SK-N-SH treated with all-trans-retinoic acid at 6 μM for 48 hours (cell line): ENCODE data around the gene AQP5.

ENCODE experiments used
- ATAC-seq: fragments of 200-7000 bp; cut with Tn5 transposase; 3 replicates; pipeline ENCODE4 v1.9.1; 2020; ENCODE audit warnings: mild to moderate bottlenecking, moderate library complexity
- ARNTL ChIP-seq: fragments of 450-650 bp; formaldehyde crosslinking; IDR thresholded peaks from 2 replicates; pipeline ENCODE4 v1.5.0; 2020; ENCODE audit warnings: low read depth, mild to moderate bottlenecking, moderate library complexity, borderline replicate concordance
- BACH2 ChIP-seq: fragments of 250-450 bp; sonication (Bioruptor Pico); IDR thresholded peaks from 2 replicates; pipeline ENCODE4 v1.9.0; 2021; ENCODE audit warnings: mild to moderate bottlenecking, borderline replicate concordance
- CREB5 ChIP-seq: fragments of 250-450 bp; sonication (Bioruptor Pico); IDR thresholded peaks from 2 replicates; pipeline ENCODE4 v1.5.1; 2020; ENCODE audit warnings: low read depth, mild to moderate bottlenecking, moderate library complexity
- CSRNP3 ChIP-seq: fragments of 250-450 bp; sonication (Bioruptor Pico); IDR thresholded peaks from 2 replicates; pipeline ENCODE4 v1.5.1; 2021; ENCODE audit warnings: mild to moderate bottlenecking, moderate library complexity
- ESRRG ChIP-seq: fragments of 250-450 bp; sonication (Bioruptor Pico); IDR thresholded peaks from 2 replicates; pipeline ENCODE4 v1.6.1; 2021; ENCODE audit warnings: mild to moderate bottlenecking
- GLIS3 ChIP-seq: fragments of 250-450 bp; sonication (Bioruptor Pico); IDR thresholded peaks from 2 replicates; pipeline ENCODE4 v1.5.0; 2020; ENCODE audit warnings: mild to moderate bottlenecking, moderate library complexity
- ISL1 ChIP-seq: fragments of 250-450 bp; sonication (Bioruptor Pico); IDR thresholded peaks from 2 replicates; pipeline ENCODE4 v2.1.2; 2022; ENCODE audit warnings: mild to moderate bottlenecking, moderate library complexity
- OSR1 ChIP-seq: fragments of 250-450 bp; sonication (Bioruptor Pico); IDR thresholded peaks from 2 replicates; pipeline ENCODE4 v1.8.0; 2022; ENCODE audit warnings: moderate library complexity, mild to moderate bottlenecking, inconsistent platforms
- PATZ1 ChIP-seq: fragments of 250-450 bp; sonication (Bioruptor Pico); IDR thresholded peaks from 2 replicates; pipeline ENCODE4 v1.8.0; 2020; ENCODE audit warnings: mild to moderate bottlenecking, moderate library complexity, borderline replicate concordance
- POU6F1 ChIP-seq: fragments of 250-450 bp; sonication (Bioruptor Pico); IDR thresholded peaks from 2 replicates; pipeline ENCODE4 v1.8.0; 2021; ENCODE audit warnings: low read depth, mild to moderate bottlenecking, moderate library complexity, borderline replicate concordance
- PPARA ChIP-seq: fragments of 250-450 bp; sonication (Bioruptor Pico); IDR thresholded peaks from 2 replicates; pipeline ENCODE4 v1.5.0; 2020; ENCODE audit warnings: mild to moderate bottlenecking, borderline replicate concordance
- TCF4 ChIP-seq: fragments of 250-450 bp; sonication (Bioruptor Pico); IDR thresholded peaks from 2 replicates; pipeline ENCODE4 v1.8.0; 2021; ENCODE audit warnings: mild to moderate bottlenecking, moderate library complexity, borderline replicate concordance
- TSHZ2 ChIP-seq: fragments of 250-450 bp; sonication (Bioruptor Pico); IDR thresholded peaks from 2 replicates; pipeline ENCODE4 v1.5.0; 2020; ENCODE audit warnings: mild to moderate bottlenecking, moderate library complexity
- ZC3H10 ChIP-seq: fragments of 250-450 bp; sonication (Bioruptor Pico); IDR thresholded peaks from 2 replicates; pipeline ENCODE4 v1.5.1; 2021; ENCODE audit warnings: mild to moderate bottlenecking, moderate library complexity

The AQP5 gene

GRCh38 chr12:50003595-50003994, 41.9 kb downstream of the AQP5 start:
- TF ChIP-seq BACH2 (CRISPR knock-in tag): no peak
- no peak for TF ChIP-seq ESRRG (CRISPR knock-in tag)
- TF ChIP-seq ZC3H10 (CRISPR knock-in tag): no peak
- no peak for TF ChIP-seq POU6F1 (CRISPR knock-in tag)
- TF ChIP-seq PPARA (CRISPR knock-in tag): no peak
- TF ChIP-seq PATZ1 (CRISPR knock-in tag): no peak
- no peak for TF ChIP-seq ISL1 (CRISPR knock-in tag)
- no peak for TF ChIP-seq CREB5
- no peak for ATAC-seq

- ATAC-seq: no peak
- no peak for TF ChIP-seq CSRNP3 (CRISPR knock-in tag)
Observed at GRCh38 chr12:50004696-50005095, 43.0 kb downstream of the AQP5 start.

- peak; percentile 79; the same call in 1 of the 2 replicates for TF ChIP-seq TSHZ2 (CRISPR knock-in tag)
- no peak for TF ChIP-seq PPARA (CRISPR knock-in tag)
- TF ChIP-seq TCF4 (CRISPR knock-in tag): peak; percentile 90
Observed at GRCh38 chr12:50005175-50005574, 43.5 kb downstream of the AQP5 start.

GRCh38 chr12:50006280-50006679, 44.6 kb downstream of the AQP5 start:
- ATAC-seq: no peak
- no peak for TF ChIP-seq OSR1 (CRISPR knock-in tag)
- no peak for TF ChIP-seq GLIS3

More at GRCh38 chr12:50005175-50005574, 43.5 kb downstream of the AQP5 start:
- peak; percentile 51; the same call in 2 of the 3 replicates for ATAC-seq

GRCh38 chr12:50006754-50007442, 45.2 kb downstream of the AQP5 start:
- 0 out of 2 replicates have a peak, but pooled peaks have one; percentile 22 for TF ChIP-seq TSHZ2 (CRISPR knock-in tag)
- TF ChIP-seq TCF4 (CRISPR knock-in tag): peak; percentile 15; the same call in 1 of the 2 replicates
- no peak for TF ChIP-seq ARNTL (CRISPR knock-in tag)
- TF ChIP-seq, all 23 proteins: peak for 2
- ATAC-seq: peak; percentile 57
